Sigmoid colon (tissue), 7 donors: ENCODE data around the gene YAE1. TPM values are rescaled to one million over a fixed set of nuclear protein-coding genes. Genes with fewer than 3 reads are reported as not detected.
A peak's percentile ranks its signal among the peaks of the same experiment; 100 is the strongest.

ENCODE experiments used
- DNase-seq: peaks from one replicate; pipeline ENCODE4 v3.0.0-alpha.2; 2019
- H3K27ac ChIP-seq, 4 donors: fragments of 200-600 bp; sonication (generic); one replicate each; pipeline ENCODE4 v1.5.1; 2016 to 2019; ENCODE audit warnings: mild to moderate bottlenecking in 1 of 4
- H3K27me3 ChIP-seq, 3 donors: fragments of 200-600 bp; sonication (generic); one replicate each; pipeline ENCODE4 v1.5.1; 2019; ENCODE audit warnings: mild to moderate bottlenecking in 1 of 3
- H3K36me3 ChIP-seq, 4 donors: fragments of 200-600 bp; sonication (generic); one replicate each; pipeline ENCODE4 v1.5.1; 2016 to 2019
- H3K4me1 ChIP-seq, 4 donors: fragments of 200-600 bp; sonication (generic); one replicate each; pipeline ENCODE4 v1.5.1; 2017 to 2019
- H3K4me3 ChIP-seq, 4 donors: fragments of 200-600 bp; sonication (generic); one replicate each; pipeline ENCODE4 v1.5.1; 2017 to 2019; ENCODE audit warnings: mild to moderate bottlenecking in 2 of 4, moderate library complexity in 1 of 4
- H3K9me3 ChIP-seq, 4 donors: fragments of 200-600 bp in 3 of 4; sonication (generic) in 3 of 4; one replicate each; pipeline versions ENCODE4 v1.5.1 to v1.6.1; 2013 to 2019
- EP300 ChIP-seq, 4 donors: sonication (generic); formaldehyde crosslinking; IDR thresholded peaks; one replicate each; pipeline ENCODE4 v1.6.1; 2017; ENCODE audit warnings: antibody characterized with exemption in 4 of 4
- POLR2A ChIP-seq, 2 donors: fragments of 450-650 bp; IDR thresholded peaks; one replicate each; pipeline ENCODE4 v1.6.1; 2016; ENCODE audit warnings: antibody characterized with exemption in 2 of 2, mild to moderate bottlenecking in 2 of 2, moderate library complexity in 2 of 2
- POLR2AphosphoS5 ChIP-seq, 4 donors: sonication (generic); formaldehyde crosslinking; IDR thresholded peaks; one replicate each; pipeline ENCODE4 v1.6.1; 2017; ENCODE audit warnings: antibody characterized with exemption in 4 of 4
- WGBS, 2 donors: extraction: QIAGEN DNeasy Blood & Tissue Kit; methylation state at CpG; one replicate each; pipeline ENCODE4 v1.1.7; 2013; 5-methylcytosine and 5-hydroxymethylcytosine counted together
- intact Hi-C: fragments of 100-400 bp; cut with DNase I; formaldehyde crosslinking; loops from one replicate; pipeline ENCODE4 v1.15.1; 2023
- polyA plus RNA-seq, 3 donors: library from polyadenylated mRNA; stranded (reverse); fragments of 200-250 nt; gene quantifications; one replicate each; pipeline ENCODE4 v1.2.3, GENCODE V29; 2013
- total RNA-seq, 4 donors: library from RNA; depleted of rRNA; stranded (reverse); fragments of >200 nt; gene quantifications; one replicate each; pipeline ENCODE4 v1.1.0, GENCODE V29; 2016
- TF ChIP-seq, protein P1 (sequence below), 4 experiments: fragments of 450-650 bp in 3 of 4; fragments of 200-600 bp in 1 of 4; IDR thresholded peaks; one replicate each; pipeline ENCODE4 v1.5.1; 2016 to 2019; ENCODE audit warnings: antibody characterized with exemption in 4 of 4, mild to moderate bottlenecking in 3 of 4, moderate library complexity in 2 of 4
- donor health status: healthy with polysubstance abuse.
- donor health status: Bipolar disorder and iron deficiency.
- donor health status: healthy.

The YAE1 gene, protein sequence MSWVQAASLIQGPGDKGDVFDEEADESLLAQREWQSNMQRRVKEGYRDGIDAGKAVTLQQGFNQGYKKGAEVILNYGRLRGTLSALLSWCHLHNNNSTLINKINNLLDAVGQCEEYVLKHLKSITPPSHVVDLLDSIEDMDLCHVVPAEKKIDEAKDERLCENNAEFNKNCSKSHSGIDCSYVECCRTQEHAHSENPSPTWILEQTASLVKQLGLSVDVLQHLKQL
- 10 to 100 TPM; 16.3 to 33.2 (median 22.6) TPM for total RNA-seq
- 10 to 100 TPM; 22.1 to 52.0 (median 50.5) TPM for polyA plus RNA-seq

DNA sequence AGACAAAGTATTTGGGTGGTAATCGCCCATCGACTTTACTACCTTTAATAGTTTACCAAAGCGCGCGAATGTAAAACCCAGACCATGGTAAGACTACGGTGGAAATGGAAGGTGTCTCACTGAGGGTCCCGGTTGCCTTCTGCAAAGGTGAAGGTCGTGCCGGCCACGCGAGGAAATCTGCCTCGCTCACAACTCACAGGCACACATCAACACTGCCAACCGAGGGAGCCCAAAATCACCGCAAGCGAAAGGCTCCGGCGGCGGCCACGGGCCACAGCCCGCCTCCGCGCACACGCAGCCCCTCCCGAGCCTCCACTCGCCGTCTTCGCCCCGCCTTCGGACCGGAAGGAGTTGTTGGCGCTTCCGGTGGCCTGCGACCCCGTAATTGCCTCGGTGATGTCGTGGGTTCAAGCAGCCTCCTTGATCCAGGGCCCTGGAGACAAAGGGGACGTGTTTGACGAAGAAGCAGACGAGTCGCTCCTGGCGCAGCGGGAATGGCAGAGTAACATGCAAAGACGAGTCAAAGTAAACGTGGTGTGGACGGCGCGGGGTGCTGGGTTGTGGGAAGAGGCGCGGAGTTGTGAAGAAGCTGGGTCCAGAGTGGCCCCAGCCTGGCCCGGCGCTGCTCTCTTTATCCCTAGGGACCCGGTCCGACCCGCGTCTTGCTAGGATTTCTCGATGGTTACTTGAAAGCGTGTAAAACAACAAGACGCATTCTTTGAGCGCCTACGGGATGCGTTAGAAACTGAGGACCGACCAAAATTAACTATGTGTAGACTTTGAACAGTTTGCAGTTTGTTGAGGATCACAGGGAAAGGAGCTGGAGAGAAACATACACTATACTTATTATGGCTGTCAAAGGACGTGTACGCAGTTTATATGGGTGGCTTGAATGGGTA, at the start of gene YAE1:
YAE1 (plus strand) TSS at position 382 of the 899 bp plus-strand sequence; CDS start at position 397, 15 bp downstream.
- Histone ChIP-seq H3K36me3 (peaks cover 0 to 8% (median 0%) of the 10 kb centered on the region in 4 donors), H3K27me3 (no peaks in the 10 kb centered on the region), H3K4me1 (peaks cover 0 to 22% (median 16%) of the 10 kb centered on the region in 4 donors), H3K27ac (peak within 1 kb of the TSS; percentile 75 to 84 (median 80)), H3K4me3 (peak within 1 kb of the TSS; percentile 68 to 81 (median 72)), H3K9me3 (no peaks in the 10 kb centered on the region)
- DNase-seq: peak; percentile 87
- 0% methylated on average over 64 of the region's 64 CpGs for WGBS, 2 donors
- TF ChIP-seq POLR2AphosphoS5 (IDR thresholded peaks at IDR 0.05) (peak; percentile 55 to 93 (median 84)), POLR2A (IDR thresholded peaks at IDR 0.05) (peak; percentile 55 to 65), EP300 (IDR thresholded peaks at IDR 0.05) (no peak)
- TF ChIP-seq, protein P1, sequence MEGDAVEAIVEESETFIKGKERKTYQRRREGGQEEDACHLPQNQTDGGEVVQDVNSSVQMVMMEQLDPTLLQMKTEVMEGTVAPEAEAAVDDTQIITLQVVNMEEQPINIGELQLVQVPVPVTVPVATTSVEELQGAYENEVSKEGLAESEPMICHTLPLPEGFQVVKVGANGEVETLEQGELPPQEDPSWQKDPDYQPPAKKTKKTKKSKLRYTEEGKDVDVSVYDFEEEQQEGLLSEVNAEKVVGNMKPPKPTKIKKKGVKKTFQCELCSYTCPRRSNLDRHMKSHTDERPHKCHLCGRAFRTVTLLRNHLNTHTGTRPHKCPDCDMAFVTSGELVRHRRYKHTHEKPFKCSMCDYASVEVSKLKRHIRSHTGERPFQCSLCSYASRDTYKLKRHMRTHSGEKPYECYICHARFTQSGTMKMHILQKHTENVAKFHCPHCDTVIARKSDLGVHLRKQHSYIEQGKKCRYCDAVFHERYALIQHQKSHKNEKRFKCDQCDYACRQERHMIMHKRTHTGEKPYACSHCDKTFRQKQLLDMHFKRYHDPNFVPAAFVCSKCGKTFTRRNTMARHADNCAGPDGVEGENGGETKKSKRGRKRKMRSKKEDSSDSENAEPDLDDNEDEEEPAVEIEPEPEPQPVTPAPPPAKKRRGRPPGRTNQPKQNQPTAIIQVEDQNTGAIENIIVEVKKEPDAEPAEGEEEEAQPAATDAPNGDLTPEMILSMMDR (IDR thresholded peaks at IDR 0.05): no peak
- intact Hi-C loops: no loop called here

DNA sequence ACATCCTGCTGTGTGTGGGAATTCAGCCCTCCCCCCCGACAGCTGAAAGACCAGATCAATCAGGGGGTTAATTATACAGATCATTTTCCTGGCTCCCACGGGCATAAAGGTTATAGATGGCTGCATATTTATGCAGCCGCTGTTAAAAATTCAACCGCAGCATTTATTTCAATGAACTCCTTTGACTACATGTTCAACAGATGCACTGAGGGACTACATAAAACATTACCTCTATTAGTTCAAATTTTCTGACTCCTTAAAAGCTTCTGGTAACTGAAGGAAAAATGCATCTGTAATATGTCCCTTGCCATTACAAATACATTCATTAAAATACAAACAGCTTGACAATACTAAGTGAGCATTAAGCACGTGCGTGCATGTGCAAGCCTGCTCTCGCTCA, 49.7 kb upstream of the YAE1 start:
- intact Hi-C loops: no loop called here
- no peaks in the 10 kb centered on the region for H3K36me3 ChIP-seq
- 86 to 87% methylated on average over 7 of the region's 7 CpGs for WGBS, 2 donors
- TF ChIP-seq POLR2A (IDR thresholded peaks at IDR 0.05) (no peak), EP300 (IDR thresholded peaks at IDR 0.05) (no peak), POLR2AphosphoS5 (IDR thresholded peaks at IDR 0.05) (no peak)
- TF ChIP-seq, protein P1 (IDR thresholded peaks at IDR 0.05): no peak
- no peaks in the 10 kb centered on the region for H3K27me3 ChIP-seq
- no peak overlapping the region for H3K4me3 ChIP-seq
- H3K9me3 ChIP-seq: no peaks in the 10 kb centered on the region
- H3K4me1 ChIP-seq: no peaks in the 10 kb centered on the region
- no peak overlapping the region for H3K27ac ChIP-seq
- DNase-seq: no peak

DNA sequence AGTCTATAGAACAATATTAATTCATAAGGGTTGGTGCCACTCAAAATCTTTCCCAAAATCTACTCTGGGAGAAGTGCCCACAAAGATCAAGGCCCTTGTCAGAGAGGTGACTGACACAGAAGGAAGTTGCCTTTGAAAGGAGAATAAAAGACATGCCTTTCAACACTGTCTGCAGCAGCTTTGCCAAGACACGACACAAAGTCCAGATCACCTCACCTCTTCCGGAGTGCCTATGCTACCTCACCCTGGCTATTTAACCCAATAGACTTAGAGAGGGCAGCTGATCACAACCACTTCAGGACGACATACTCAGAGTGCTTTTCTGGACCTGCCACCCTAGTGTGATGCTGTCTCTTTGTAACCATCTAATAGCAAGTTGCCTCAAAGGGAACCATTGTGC, 49.0 kb upstream of the YAE1 start:
- Histone ChIP-seq H3K27ac (no peak overlapping the region), H3K27me3 (no peaks in the 10 kb centered on the region), H3K4me3 (no peak overlapping the region), H3K36me3 (no peaks in the 10 kb centered on the region), H3K9me3 (no peaks in the 10 kb centered on the region), H3K4me1 (no peaks in the 10 kb centered on the region)
- intact Hi-C loops: no loop called here
- no peak for DNase-seq
- 24 to 63% methylated on average over 3 of the region's 3 CpGs for WGBS, 2 donors
- TF ChIP-seq, protein P1 (IDR thresholded peaks at IDR 0.05): no peak
- no peak for TF ChIP-seq EP300 (IDR thresholded peaks at IDR 0.05)
- TF ChIP-seq POLR2A (IDR thresholded peaks at IDR 0.05): no peak
- TF ChIP-seq POLR2AphosphoS5 (IDR thresholded peaks at IDR 0.05): no peak

DNA sequence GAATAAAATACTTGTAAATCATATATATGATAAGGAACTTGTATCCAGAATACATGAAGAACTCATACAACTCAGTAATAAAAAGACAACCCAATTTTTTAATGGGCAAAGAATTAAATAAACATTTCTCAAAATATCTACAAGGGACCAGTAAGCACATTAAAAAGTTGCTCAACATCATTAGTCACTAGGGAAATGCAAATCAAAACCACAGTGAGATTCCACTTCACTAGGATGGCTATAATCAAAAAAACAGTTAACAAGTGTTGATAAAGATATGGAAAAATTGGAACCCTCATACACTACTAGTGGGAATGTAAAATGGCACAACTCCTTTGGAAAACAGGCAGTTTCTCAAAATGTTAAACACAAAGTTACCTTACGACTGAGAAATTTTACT, 40.3 kb upstream of the YAE1 start:
- DNase-seq: no peak
- no peaks in the 10 kb centered on the region for H3K36me3 ChIP-seq
- no peaks in the 10 kb centered on the region for H3K27me3 ChIP-seq
- H3K4me1 ChIP-seq: no peaks in the 10 kb centered on the region
- WGBS, 2 donors: 96 to 100% methylated on average over 1 of the region's 1 CpG
- H3K9me3 ChIP-seq: no peaks in the 10 kb centered on the region
- intact Hi-C loops: no loop called here
- H3K27ac ChIP-seq: no peak overlapping the region
- H3K4me3 ChIP-seq: no peak overlapping the region
- TF ChIP-seq POLR2A (IDR thresholded peaks at IDR 0.05) (no peak), POLR2AphosphoS5 (IDR thresholded peaks at IDR 0.05) (no peak), EP300 (IDR thresholded peaks at IDR 0.05) (no peak)
- TF ChIP-seq, protein P1 (IDR thresholded peaks at IDR 0.05): no peak
